Measurements from ENCODE around the gene CERS1.

DNA sequence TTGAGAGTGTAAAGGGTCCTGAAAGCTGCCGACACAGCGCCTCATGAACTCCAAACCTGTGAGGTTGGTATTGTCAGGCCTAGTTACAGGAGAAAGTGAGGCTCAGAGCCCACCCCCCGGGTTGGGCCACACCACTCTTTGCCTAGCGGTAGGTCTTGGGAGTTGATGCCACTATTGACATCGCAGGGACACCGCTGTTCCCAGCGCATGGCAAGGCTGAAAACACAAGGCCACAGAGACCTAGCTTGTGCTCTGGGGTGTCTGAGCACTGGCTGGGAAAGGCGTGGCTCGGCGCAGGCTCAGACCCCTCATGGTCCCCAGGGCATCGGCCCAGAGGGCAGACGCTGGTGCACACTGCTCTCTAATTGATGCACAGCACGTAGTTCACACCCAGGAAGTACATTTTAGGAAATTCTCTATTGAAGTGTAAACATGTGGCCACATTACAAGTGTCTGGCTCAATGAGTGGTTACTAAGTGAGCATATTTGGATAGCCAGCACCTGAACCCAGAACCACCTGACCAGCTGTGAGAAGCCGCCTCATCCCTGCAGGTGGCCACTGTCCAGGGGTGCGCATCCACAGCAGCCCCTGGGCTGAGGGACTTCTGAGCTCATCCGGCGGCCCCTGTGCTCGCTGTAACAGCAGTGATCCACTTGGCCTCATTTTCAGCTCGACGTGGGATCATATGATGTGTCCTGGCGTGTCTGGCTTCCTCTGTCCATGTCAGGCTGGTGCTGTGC is 36.9 kb downstream of the CERS1 start:
- TF ChIP-seq EZH2 (IDR thresholded peaks at IDR 0.05) (no peak), POLR2AphosphoS5 (IDR thresholded peaks at IDR 0.05; ENCODE audit: borderline replicate concordance, low read depth, low read length) (no peak)

Data from SK-N-MC (cell line).